Fibroblast of skin of back (primary cell): ENCODE data around the gene ACOXL.
"Not testable (repeated sequence)": the region's sequence is repeated elsewhere in the genome, so short reads cannot be mapped to it uniquely, and the experiment has no call there.

ENCODE experiments used
- DNase-seq: peaks from one replicate; pipeline ENCODE4 v3.0.0-alpha.2; 2013

The ACOXL gene

GRCh38 chr2:111071600-111072171 lies 339.3 kb downstream of the ACOXL start:
- DNase-seq = peak; percentile 81

GRCh38 chr2:111072220-111072871 lies 340.0 kb downstream of the ACOXL start:
- DNase-seq = peak; percentile 93

- not testable (repeated sequence) for DNase-seq
These were observed 350.3 kb downstream of the ACOXL start for GRCh38 chr2:111082659-111083058.

- no peak for DNase-seq
These were observed 359.4 kb downstream of the ACOXL start for GRCh38 chr2:111091811-111092211.

GRCh38 chr2:111094691-111095090 lies 362.3 kb downstream of the ACOXL start:
- DNase-seq = no peak

GRCh38 chr2:111095434-111095833 lies 363.1 kb downstream of the ACOXL start:
- no peak for DNase-seq

GRCh38 chr2:111099402-111099801 lies 367.0 kb downstream of the ACOXL start:
- no peak for DNase-seq

GRCh38 chr2:111100087-111100764 lies 367.9 kb downstream of the ACOXL start:
- DNase-seq = no peak

- DNase-seq = peak; percentile 32
These were observed 368.4 kb downstream of the ACOXL start for GRCh38 chr2:111100765-111101162.

GRCh38 chr2:111101592-111101991 lies 369.2 kb downstream of the ACOXL start:
- DNase-seq = no peak

- DNase-seq = no peak
These were observed 369.8 kb downstream of the ACOXL start for GRCh38 chr2:111102216-111102615.

GRCh38 chr2:111105926-111106325 lies 373.6 kb downstream of the ACOXL start:
- no peak for DNase-seq

GRCh38 chr2:111106706-111107105 lies 374.3 kb downstream of the ACOXL start:
- DNase-seq = peak; percentile 11

- no peak for DNase-seq
These were observed 376.4 kb downstream of the ACOXL start for GRCh38 chr2:111108745-111109271.

- DNase-seq = no peak
These were observed 378.9 kb downstream of the ACOXL start for GRCh38 chr2:111111101-111111755.

GRCh38 chr2:111113838-111114237 lies 381.5 kb downstream of the ACOXL start:
- DNase-seq = no peak

GRCh38 chr2:111116011-111116746 lies 383.8 kb downstream of the ACOXL start:
- DNase-seq = no peak

- peak; percentile 74 for DNase-seq
These were observed 384.6 kb downstream of the ACOXL start for GRCh38 chr2:111116843-111117597.

GRCh38 chr2:111117598-111118480 lies 385.5 kb downstream of the ACOXL start:
- peak; percentile 79 for DNase-seq

GRCh38 chr2:111118481-111118980 lies 386.2 kb downstream of the ACOXL start:
- DNase-seq = no peak
